ENCODE data around the gene ZNF586. TPM values are rescaled to one million over a fixed set of nuclear protein-coding genes. Genes with fewer than 3 reads are reported as not detected.

Gene ZNF586
- total RNA-seq, 3 donors from 2014 or later (not counting 1 experiment from before 2014, with no cell fraction given), result 24.0 to 33.3 (median 28.2) TPM

- 97% methylated on average over 14 of the region's 14 CpGs for WGBS (ENCODE audit: insufficient coverage)
- H3K4me3 Mint-ChIP-seq, result peak overlapping the region; percentile 61
- DNase-seq (no peak), ATAC-seq (no peak)
- Histone ChIP-seq H3K9me3 (ENCODE audit: control insufficient read depth, insufficient read depth, low read length) (no peaks in the 10 kb centered on the region), H3K4me1 (ENCODE audit: control insufficient read depth, insufficient read depth, low read length) (peaks cover 31% of the 10 kb centered on the region), H3K4me3 (ENCODE audit: low read length) (no peak overlapping the region), H3K36me3 (ENCODE audit: control insufficient read depth, insufficient read depth, low read length) (no peaks in the 10 kb centered on the region), H3K27ac (ENCODE audit: low read length) (no peak overlapping the region), H3K27me3 (ENCODE audit: control insufficient read depth, insufficient read depth, low read length) (no peaks in the 10 kb centered on the region)
- H3K36me3 Mint-ChIP-seq, result no peaks in the 10 kb centered on the region
- H3K4me1 Mint-ChIP-seq, result peaks cover 45 to 47% of the 10 kb centered on the region in 2 donors
- no peaks in the 10 kb centered on the region for H3K27me3 Mint-ChIP-seq (ENCODE audit: low read depth in 2 of 2)
- intact Hi-C loops (cut with micrococcal nuclease), result loop anchor here (2.0 kb wide), 1 partner anchor 31 kb away; the partner anchor contains the start of gene ZNF587
- TF ChIP-seq CTCF (IDR thresholded peaks at IDR 0.05), result no peak
- H3K27ac Mint-ChIP-seq, result no peak overlapping the region
- no peaks in the 10 kb centered on the region for H3K9me3 Mint-ChIP-seq
Measured at GRCh38 chr19:57817976-57818375, 48.5 kb downstream of the ZNF586 start.

GRCh38 chr19:57818378-57818777 is 48.9 kb downstream of the ZNF586 start:
- DNase-seq, result no peak
- no peaks in the 10 kb centered on the region for H3K27me3 Mint-ChIP-seq (ENCODE audit: low read depth in 2 of 2)
- H3K9me3 Mint-ChIP-seq, result no peaks in the 10 kb centered on the region
- peak overlapping the region; percentile 61 for H3K4me3 Mint-ChIP-seq
- peaks cover 47% of the 10 kb centered on the region in 2 donors for H3K4me1 Mint-ChIP-seq
- WGBS (ENCODE audit: insufficient coverage), result 96% methylated on average over 7 of the region's 7 CpGs
- intact Hi-C loops (cut with micrococcal nuclease), result loop anchor here (2.0 kb wide), 1 partner anchor 30 kb away; the partner anchor contains the start of gene ZNF587
- no peak overlapping the region for H3K4me3 ChIP-seq (ENCODE audit: low read length)
- no peak for TF ChIP-seq CTCF (IDR thresholded peaks at IDR 0.05)
- no peak for ATAC-seq
- H3K27me3 ChIP-seq (ENCODE audit: control insufficient read depth, insufficient read depth, low read length), result no peaks in the 10 kb centered on the region
- H3K4me1 ChIP-seq (ENCODE audit: control insufficient read depth, insufficient read depth, low read length), result peaks cover 31% of the 10 kb centered on the region
- H3K36me3 Mint-ChIP-seq, result no peaks in the 10 kb centered on the region
- H3K9me3 ChIP-seq (ENCODE audit: control insufficient read depth, insufficient read depth, low read length), result no peaks in the 10 kb centered on the region
- no peak overlapping the region for H3K27ac Mint-ChIP-seq
- no peak overlapping the region for H3K27ac ChIP-seq (ENCODE audit: low read length)
- no peaks in the 10 kb centered on the region for H3K36me3 ChIP-seq (ENCODE audit: control insufficient read depth, insufficient read depth, low read length)

- Histone ChIP-seq H3K27me3 (ENCODE audit: control insufficient read depth, insufficient read depth, low read length) (no peaks in the 10 kb centered on the region), H3K4me3 (ENCODE audit: low read length) (peak overlapping the region; percentile 91), H3K9me3 (ENCODE audit: control insufficient read depth, insufficient read depth, low read length) (no peaks in the 10 kb centered on the region), H3K27ac (ENCODE audit: low read length) (peak overlapping the region; percentile 81), H3K4me1 (ENCODE audit: control insufficient read depth, insufficient read depth, low read length) (peaks cover 20% of the 10 kb centered on the region), H3K36me3 (ENCODE audit: control insufficient read depth, insufficient read depth, low read length) (no peaks in the 10 kb centered on the region)
- no peak for TF ChIP-seq CTCF (IDR thresholded peaks at IDR 0.05)
- H3K4me1 Mint-ChIP-seq, result peaks cover 43 to 46% of the 10 kb centered on the region in 2 donors
- H3K36me3 Mint-ChIP-seq, result no peaks in the 10 kb centered on the region
- WGBS (ENCODE audit: insufficient coverage), result under 1% methylated on average over 44 of the region's 44 CpGs
- intact Hi-C loops (cut with micrococcal nuclease), result loop anchor here (2.0 kb wide), 1 partner anchor 29 kb away; the partner anchor contains the start of gene ZNF587
- DNase-seq, result peak; percentile 74 to 93
- peak; percentile 83 to 91 (median 85) for ATAC-seq
- peak overlapping the region; percentile 96 to 97 for H3K27ac Mint-ChIP-seq
- H3K9me3 Mint-ChIP-seq, result no peaks in the 10 kb centered on the region
- H3K27me3 Mint-ChIP-seq (ENCODE audit: low read depth in 2 of 2), result no peaks in the 10 kb centered on the region
- H3K4me3 Mint-ChIP-seq, result peak overlapping the region; percentile 94
Measured at GRCh38 chr19:57819475-57820148, 50.1 kb downstream of the ZNF586 start.
